Parathyroid adenoma (tissue), 2 donors: ENCODE measurements around the gene CSF3.
A peak's percentile ranks its signal among the peaks of the same experiment; 100 is the strongest.

Source experiments
- H2AFZ ChIP-seq: fragments of 300-600 bp; sonication (generic); one replicate; pipeline ENCODE4 v1.7.0; 2017; ENCODE audit warnings: antibody characterized with exemption, mild to moderate bottlenecking
- H3K27ac ChIP-seq: fragments of 300-600 bp; sonication (generic); one replicate; pipeline ENCODE4 v1.7.0; 2017
- H3K27me3 ChIP-seq: fragments of 300-600 bp; sonication (generic); one replicate; pipeline ENCODE4 v1.7.0; 2017; ENCODE audit warnings: low read length; ENCODE audit not compliant: control insufficient read depth, insufficient read depth
- H3K36me3 ChIP-seq: fragments of 300-600 bp; sonication (generic); one replicate; pipeline ENCODE4 v1.7.0; 2017; ENCODE audit warnings: low read length; ENCODE audit not compliant: control insufficient read depth, insufficient read depth
- H3K4me1 ChIP-seq: fragments of 300-600 bp; sonication (generic); one replicate; pipeline ENCODE4 v1.7.0; 2017; ENCODE audit warnings: control low read depth
- H3K4me2 ChIP-seq: fragments of 300-600 bp; sonication (generic); one replicate; pipeline ENCODE4 v1.7.0; 2017; ENCODE audit warnings: low read length
- H3K4me3 ChIP-seq: fragments of 300-600 bp; sonication (generic); one replicate; pipeline ENCODE4 v1.7.0; 2017; ENCODE audit warnings: low read depth, low read length
- H3K79me2 ChIP-seq: fragments of 300-600 bp; sonication (generic); one replicate; pipeline ENCODE4 v1.7.0; 2017; ENCODE audit warnings: control low read depth
- H3K9ac ChIP-seq: fragments of 300-600 bp; sonication (generic); one replicate; pipeline ENCODE4 v1.7.0; 2017; ENCODE audit warnings: mild to moderate bottlenecking
- H3K9me3 ChIP-seq: fragments of 300-600 bp; sonication (generic); one replicate; pipeline ENCODE4 v1.7.0; 2017; ENCODE audit warnings: low read length; ENCODE audit not compliant: control insufficient read depth
- CTCF ChIP-seq: fragments of 300-600 bp; sonication (generic); IDR thresholded peaks from one replicate; pipeline ENCODE4 v1.7.0; 2017; ENCODE audit warnings: antibody characterized with exemption, mild to moderate bottlenecking
- donor health status: primary hyperparathyroidism.

The CSF3 gene

GRCh38 chr17:40015005-40015997 is at the start of gene CSF3:
Gene CSF3 (plus strand): TSS chr17:40015440. CDS start chr17:40015475, 35 bp downstream.
- no peak within 1 kb of the TSS for H3K9ac ChIP-seq
- H2AFZ ChIP-seq: no peak within 1 kb of the TSS
- H3K79me2 ChIP-seq: no peaks in the 10 kb centered on the region
- no peak within 1 kb of the TSS for H3K4me2 ChIP-seq
- no peaks in the 10 kb centered on the region for H3K27me3 ChIP-seq
- TF ChIP-seq CTCF: no peak
- H3K27ac ChIP-seq: no peak within 1 kb of the TSS
- H3K36me3 ChIP-seq: no peaks in the 10 kb centered on the region
- H3K9me3 ChIP-seq: no peaks in the 10 kb centered on the region
- no peaks in the 10 kb centered on the region for H3K4me1 ChIP-seq
- no peak within 1 kb of the TSS for H3K4me3 ChIP-seq

GRCh38 chr17:39966771-39967170 is 48.5 kb upstream of the CSF3 start:
- no peaks in the 10 kb centered on the region for H3K79me2 ChIP-seq
- TF ChIP-seq CTCF: no peak
- no peaks in the 10 kb centered on the region for H3K36me3 ChIP-seq
- no peak overlapping the region for H3K4me2 ChIP-seq
- no peak overlapping the region for H2AFZ ChIP-seq
- H3K4me1 ChIP-seq: peaks cover 14% of the 10 kb centered on the region
- H3K27me3 ChIP-seq: no peaks in the 10 kb centered on the region
- H3K27ac ChIP-seq: no peak overlapping the region
- H3K9me3 ChIP-seq: no peaks in the 10 kb centered on the region
- H3K9ac ChIP-seq: no peak overlapping the region
- no peak overlapping the region for H3K4me3 ChIP-seq

GRCh38 chr17:39968761-39969160 is 46.5 kb upstream of the CSF3 start:
- Histone ChIP-seq H3K4me1 (peaks cover 21% of the 10 kb centered on the region), H3K9ac (no peak overlapping the region), H2AFZ (peak overlapping the region; percentile 41), H3K4me2 (no peak overlapping the region), H3K79me2 (no peaks in the 10 kb centered on the region), H3K27ac (no peak overlapping the region), H3K4me3 (no peak overlapping the region), H3K27me3 (no peaks in the 10 kb centered on the region), H3K9me3 (no peaks in the 10 kb centered on the region), H3K36me3 (no peaks in the 10 kb centered on the region)
- no peak for TF ChIP-seq CTCF

GRCh38 chr17:39969375-39969774 is 45.9 kb upstream of the CSF3 start:
- H3K79me2 ChIP-seq: no peaks in the 10 kb centered on the region
- H3K27me3 ChIP-seq: no peaks in the 10 kb centered on the region
- TF ChIP-seq CTCF: no peak
- no peak overlapping the region for H3K27ac ChIP-seq
- no peak overlapping the region for H2AFZ ChIP-seq
- H3K4me1 ChIP-seq: peaks cover 21% of the 10 kb centered on the region
- no peak overlapping the region for H3K9ac ChIP-seq
- H3K4me2 ChIP-seq: no peak overlapping the region
- H3K36me3 ChIP-seq: no peaks in the 10 kb centered on the region
- H3K4me3 ChIP-seq: no peak overlapping the region
- no peaks in the 10 kb centered on the region for H3K9me3 ChIP-seq
